Activated gamma-delta T cell treated with Interleukin-2 at 50 U/mL for 16 hours (primary cell): ENCODE results near the gene CACNA1G.

ENCODE experiments used
- DNase-seq: peaks from one replicate; pipeline ENCODE4 v3.0.0-alpha.2; 2020

The CACNA1G gene

GRCh38 chr17:50590946-50591737 lies 30.6 kb downstream of the CACNA1G start:
- DNase-seq = no peak

GRCh38 chr17:50593321-50593720 lies 32.8 kb downstream of the CACNA1G start:
- no peak for DNase-seq

DNA sequence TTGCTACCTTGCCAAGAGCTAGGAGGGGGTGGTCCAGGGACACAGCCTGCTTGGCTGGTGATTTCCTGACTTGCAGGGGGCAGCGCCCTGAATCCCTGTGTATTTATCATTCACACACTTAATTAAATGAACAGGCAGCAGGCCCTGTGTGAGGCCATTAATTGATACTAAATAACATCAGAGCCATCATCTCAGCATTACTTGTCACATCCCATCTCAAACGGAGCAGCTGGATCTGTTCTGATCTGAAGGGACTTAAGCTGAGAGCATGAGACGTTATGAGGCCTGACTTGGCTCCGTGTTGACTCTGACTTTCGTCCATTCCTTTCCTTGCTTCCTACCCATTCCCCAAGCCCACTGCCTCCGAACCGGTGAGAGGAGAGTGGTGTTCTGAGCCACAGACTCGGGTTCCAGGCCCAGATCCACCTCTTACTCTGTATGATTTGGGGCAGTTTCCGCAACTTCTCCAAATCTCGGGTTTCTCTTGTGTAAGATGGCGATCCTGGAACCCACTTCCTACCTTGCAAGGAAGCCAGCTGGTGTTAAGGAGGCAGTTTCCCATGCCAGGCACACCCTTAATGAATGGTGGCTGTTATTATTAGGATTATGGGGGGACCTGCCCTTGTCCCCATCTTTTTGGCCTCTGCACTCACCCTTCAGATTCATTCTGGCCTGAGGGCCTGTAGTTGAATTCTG lies 33.8 kb downstream of the CACNA1G start:
- no peak for DNase-seq

GRCh38 chr17:50594892-50595291 lies 34.4 kb downstream of the CACNA1G start:
- no peak for DNase-seq

- DNase-seq = no peak
Measured at GRCh38 chr17:50596191-50597037, 35.9 kb downstream of the CACNA1G start.

DNA sequence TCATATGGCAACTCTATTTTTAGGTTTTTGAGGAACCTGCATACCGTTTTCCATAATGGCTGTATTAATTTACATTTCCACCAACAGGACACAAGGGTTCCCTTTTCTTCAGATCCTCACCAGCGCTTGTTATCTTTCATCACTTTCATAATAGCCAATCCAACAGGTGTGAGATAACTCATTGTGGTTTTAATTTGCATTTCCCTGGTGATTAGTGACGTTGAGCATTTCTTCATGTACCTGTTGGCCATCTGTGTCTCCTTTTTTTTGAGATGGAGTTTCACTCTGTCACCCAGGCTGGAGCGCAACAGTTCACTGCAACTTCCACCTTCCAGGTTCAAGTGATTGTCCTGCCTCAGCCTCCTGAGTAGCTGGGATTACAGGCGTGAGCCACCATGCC lies 38.0 kb downstream of the CACNA1G start:
- no peak for DNase-seq

GRCh38 chr17:50599606-50600005 lies 39.1 kb downstream of the CACNA1G start:
- no peak for DNase-seq

DNA sequence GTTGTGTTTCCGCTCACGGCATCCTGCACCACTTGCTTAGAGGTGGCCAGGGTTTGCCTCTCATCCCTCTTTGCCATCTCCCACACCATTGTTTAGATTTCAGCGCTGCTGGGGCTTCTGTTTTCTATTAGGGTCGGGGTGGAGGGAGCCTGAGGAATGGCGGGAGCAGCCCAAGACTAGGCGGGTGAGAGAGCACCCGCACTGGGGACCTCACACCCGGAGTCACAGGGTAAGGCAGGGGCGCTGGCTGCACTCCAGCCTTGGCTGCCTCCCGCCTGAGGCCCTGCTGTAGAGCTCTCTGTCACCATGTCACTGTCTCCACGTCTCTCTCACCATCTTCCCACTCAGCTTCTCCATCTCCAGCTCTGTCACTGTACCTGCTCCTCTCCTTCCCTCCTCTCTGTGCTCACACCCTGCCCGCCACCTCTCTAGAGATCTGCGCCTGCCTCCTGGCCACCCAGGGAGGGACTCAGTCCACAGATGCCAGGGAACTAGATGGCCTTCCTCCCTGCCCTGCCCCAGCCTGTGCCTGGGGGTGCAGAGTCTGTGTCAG lies 41.4 kb downstream of the CACNA1G start:
- DNase-seq = no peak

- DNase-seq = no peak
Measured at GRCh38 chr17:50602836-50603235, 42.3 kb downstream of the CACNA1G start.

- DNase-seq = no peak
Measured at GRCh38 chr17:50603340-50603739, 42.8 kb downstream of the CACNA1G start.

DNA sequence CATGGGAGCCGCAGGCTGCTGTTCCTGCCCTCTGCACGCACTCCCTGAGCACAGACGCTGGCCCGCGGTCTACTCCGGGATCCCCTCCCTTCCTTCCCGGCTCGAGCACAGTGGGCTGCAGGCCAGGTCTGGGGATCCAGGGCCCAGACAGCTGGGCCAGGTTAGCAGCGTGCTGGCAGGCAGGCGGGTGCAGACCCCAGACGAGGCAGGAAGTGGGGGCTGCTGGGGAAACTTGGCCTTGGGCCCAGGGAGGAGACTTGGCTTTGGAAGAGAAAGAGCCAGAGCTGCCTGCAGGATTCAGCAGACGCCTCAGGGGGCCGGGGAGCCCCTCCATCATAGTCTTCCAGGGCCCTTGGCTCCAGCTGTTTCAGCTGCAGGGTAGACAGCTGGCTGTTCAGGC lies 44.0 kb downstream of the CACNA1G start:
- no peak for DNase-seq

DNA sequence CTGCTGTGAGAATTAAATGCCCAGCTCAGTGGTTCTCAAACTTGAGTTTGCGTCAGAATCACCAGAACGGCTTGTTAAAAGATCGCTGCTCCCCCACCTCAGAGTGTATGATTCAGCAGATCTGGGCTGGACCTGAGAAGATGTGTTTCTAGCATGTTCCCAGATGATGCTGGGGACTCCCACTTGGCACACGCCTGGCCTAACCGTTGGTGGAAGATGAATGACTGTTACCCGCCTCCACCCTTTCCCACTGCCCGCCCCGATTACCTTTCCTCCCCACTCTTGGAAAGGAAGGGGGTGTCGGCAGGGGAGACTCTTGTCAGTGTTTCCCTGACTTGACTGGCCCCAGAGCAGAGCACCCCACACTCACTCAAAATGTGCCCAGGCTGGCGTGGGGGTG lies 44.9 kb downstream of the CACNA1G start:
- DNase-seq = no peak

DNA sequence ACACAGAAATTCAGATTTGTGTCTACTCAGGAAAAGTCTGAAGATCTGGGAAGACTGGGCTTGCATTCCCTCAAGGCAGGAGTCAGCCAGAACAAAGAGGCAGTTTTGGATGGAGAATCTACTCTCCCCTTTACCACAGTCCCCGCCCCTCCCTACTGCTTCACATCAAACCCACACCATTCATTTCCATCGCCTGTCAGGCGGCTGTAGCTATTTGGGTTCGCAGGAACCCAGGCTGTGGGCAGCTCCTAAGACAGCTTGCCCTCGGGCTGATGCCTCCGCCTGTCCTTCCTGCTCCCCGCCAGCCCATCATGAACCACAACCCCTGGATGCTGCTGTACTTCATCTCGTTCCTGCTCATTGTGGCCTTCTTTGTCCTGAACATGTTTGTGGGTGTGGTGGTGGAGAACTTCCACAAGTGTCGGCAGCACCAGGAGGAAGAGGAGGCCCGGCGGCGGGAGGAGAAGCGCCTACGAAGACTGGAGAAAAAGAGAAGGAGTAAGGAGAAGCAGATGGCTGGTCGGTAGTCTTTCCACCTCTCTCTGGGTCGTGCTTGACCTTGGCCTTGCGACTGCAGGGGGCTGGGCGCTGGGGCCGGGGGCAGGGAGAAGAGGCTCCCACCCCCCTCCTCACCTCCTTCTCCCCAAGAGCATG lies 47.1 kb downstream of the CACNA1G start:
- DNase-seq = no peak

- DNase-seq = no peak
Measured at GRCh38 chr17:50608700-50609379, 48.3 kb downstream of the CACNA1G start.

DNA sequence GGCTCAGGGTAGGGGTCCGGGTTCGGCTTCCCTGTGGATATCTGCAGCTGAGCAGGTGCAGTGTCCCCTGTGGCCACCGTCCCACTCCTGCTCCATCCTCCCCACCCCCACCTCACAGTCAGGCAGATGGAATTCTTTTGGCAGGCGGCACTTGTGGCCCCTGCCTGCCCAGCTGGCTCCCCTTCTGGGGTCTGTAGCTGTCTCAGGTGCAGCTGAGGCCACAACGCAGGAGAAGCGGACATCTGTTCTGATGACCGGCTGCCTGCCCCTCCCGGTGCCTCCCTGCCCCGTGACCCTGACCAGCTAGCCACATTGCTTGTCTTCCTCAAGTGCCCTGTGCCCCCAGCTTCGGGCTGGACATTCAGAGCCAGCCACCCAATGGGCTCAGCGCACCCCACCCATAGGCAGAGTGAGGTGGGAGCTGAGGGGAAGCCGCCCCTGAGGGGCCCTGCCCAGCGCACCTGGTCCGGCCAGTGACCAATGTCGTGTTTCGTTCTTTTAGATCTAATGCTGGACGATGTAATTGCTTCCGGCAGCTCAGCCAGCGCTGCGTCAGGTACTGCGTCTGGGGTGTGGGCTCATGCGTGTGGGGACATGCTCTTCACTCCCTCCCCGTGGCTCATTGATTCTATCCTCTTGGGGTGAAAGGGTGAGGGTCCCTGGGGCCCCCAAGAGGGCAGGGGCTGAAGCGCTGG lies 49.0 kb downstream of the CACNA1G start:
- no peak for DNase-seq

- DNase-seq = no peak
Measured at GRCh38 chr17:50611634-50612033, 51.1 kb downstream of the CACNA1G start.

GRCh38 chr17:50612281-50612680 lies 51.8 kb downstream of the CACNA1G start:
- no peak for DNase-seq

DNA sequence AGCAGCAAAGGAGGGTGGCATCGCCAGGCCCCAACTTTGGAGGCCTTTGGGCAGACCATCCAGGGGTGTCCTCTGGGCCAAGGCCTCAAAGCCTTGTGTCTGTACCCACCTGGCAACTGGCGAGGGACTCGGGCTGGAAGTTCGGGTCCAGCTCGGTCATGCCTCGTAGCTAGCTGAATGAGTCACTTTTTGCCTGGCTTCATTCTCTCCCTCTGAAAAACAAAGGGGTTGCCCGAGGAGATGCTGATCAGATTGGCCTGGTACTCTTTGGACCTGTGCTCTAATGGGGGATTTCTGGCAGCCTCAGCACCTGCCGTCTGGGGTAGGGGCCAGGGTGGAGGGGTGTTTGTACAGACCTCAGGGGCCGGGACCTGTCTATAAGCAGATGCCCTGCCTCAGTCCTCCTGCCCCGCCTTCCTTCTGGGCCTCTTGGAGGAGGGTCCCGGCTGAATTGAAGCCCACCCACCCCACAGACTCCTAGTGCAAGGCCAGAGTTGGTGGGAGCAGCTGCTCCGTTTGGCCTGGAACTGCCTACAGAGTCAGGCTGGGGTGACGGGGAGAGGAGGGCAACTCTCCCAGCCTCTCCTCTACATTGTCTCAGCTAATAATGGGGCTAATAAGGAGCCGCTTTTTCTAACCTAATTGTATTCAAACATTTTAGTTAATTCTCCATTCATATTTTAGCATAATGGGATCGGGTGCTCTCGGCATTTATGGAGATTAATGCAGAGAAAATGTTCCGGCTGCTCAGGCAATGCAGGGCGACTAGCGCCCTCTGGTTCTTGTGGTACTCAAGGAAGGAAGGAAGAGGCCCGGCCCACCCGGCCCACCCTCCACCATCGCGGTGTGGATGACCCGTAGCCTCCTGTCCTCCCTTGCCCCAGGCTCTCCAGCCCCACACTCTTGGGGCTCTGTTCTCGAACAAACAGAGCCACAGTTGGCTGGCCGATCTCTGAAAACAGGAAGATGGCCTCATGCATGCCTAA lies 52.8 kb downstream of the CACNA1G start:
- no peak for DNase-seq

GRCh38 chr17:50614471-50615051 lies 54.0 kb downstream of the CACNA1G start:
- no peak for DNase-seq

GRCh38 chr17:50615828-50616227 lies 55.3 kb downstream of the CACNA1G start:
- DNase-seq = no peak
